Uterus (tissue), 4 donors: ENCODE results near the gene STARD4. TPM values are rescaled to one million over a fixed set of nuclear protein-coding genes. Genes with fewer than 3 reads are reported as not detected.

Source experiments
- DNase-seq, 2 donors: peaks; one replicate each; pipeline ENCODE4 v3.0.0-alpha.2; 2019 to 2020
- H3K27ac ChIP-seq, 2 donors: fragments of 200-600 bp; sonication (generic); 1 replicate in 1 of 2; 2 replicates in 1 of 2; pipeline ENCODE4 v1.5.1; 2016 to 2018
- H3K27me3 ChIP-seq, 2 donors: fragments of 200-600 bp; sonication (generic); one replicate each; pipeline ENCODE4 v1.5.1; 2018 to 2019; ENCODE audit warnings: control low read depth in 1 of 2
- H3K36me3 ChIP-seq, 2 donors: fragments of 200-600 bp; sonication (generic); one replicate each; pipeline ENCODE4 v1.5.1; 2019; ENCODE audit warnings: control low read depth in 1 of 2
- H3K4me1 ChIP-seq, 2 donors: fragments of 200-600 bp; sonication (generic); one replicate each; pipeline ENCODE4 v1.5.1; 2018 to 2019; ENCODE audit warnings: control low read depth in 1 of 2
- H3K4me3 ChIP-seq, 2 donors: fragments of 200-600 bp; sonication (generic); 1 replicate in 1 of 2; 2 replicates in 1 of 2; pipeline ENCODE4 v1.5.1; 2018 to 2019; ENCODE audit warnings: mild to moderate bottlenecking in 1 of 2
- H3K9me3 ChIP-seq, 2 donors: fragments of 200-600 bp; sonication (generic); one replicate each; pipeline ENCODE4 v1.5.1; 2019; ENCODE audit warnings: control low read depth in 1 of 2
- POLR2A ChIP-seq, 2 donors: fragments of 450-650 bp; IDR thresholded peaks; one replicate each; pipeline ENCODE4 v1.6.1; 2016; ENCODE audit warnings: antibody characterized with exemption in 2 of 2, mild to moderate bottlenecking in 1 of 2, moderate library complexity in 1 of 2
- intact Hi-C: fragments of 100-400 bp; cut with DNase I; formaldehyde crosslinking; loops from one replicate; pipeline ENCODE4 v1.15.1; 2023; ENCODE audit warnings: low total_unique reads
- total RNA-seq, 4 donors: library from RNA; depleted of rRNA in 3 of 4; stranded (reverse); fragments of >200 nt in 3 of 4; gene quantifications; one replicate each; pipeline versions ENCODE4 v1.1.0 to v1.2.4, GENCODE V29; 2014 to 2023
- TF ChIP-seq, protein P1 (sequence below), 4 experiments: fragments of 200-600 bp in 2 of 4; fragments of 450-650 bp in 2 of 4; sonication (generic) in 2 of 4; IDR thresholded peaks; one replicate each; pipeline ENCODE4 v1.5.1; 2016 to 2019; ENCODE audit warnings: antibody characterized with exemption in 4 of 4, mild to moderate bottlenecking in 2 of 4, moderate library complexity in 1 of 4
- donor health status: DM: yes; HTN: yes; CAD: no.

Gene STARD4
- total RNA-seq, 4 donors from 2014 or later = 2.3 to 98.0 (median 9.9) TPM

DNA sequence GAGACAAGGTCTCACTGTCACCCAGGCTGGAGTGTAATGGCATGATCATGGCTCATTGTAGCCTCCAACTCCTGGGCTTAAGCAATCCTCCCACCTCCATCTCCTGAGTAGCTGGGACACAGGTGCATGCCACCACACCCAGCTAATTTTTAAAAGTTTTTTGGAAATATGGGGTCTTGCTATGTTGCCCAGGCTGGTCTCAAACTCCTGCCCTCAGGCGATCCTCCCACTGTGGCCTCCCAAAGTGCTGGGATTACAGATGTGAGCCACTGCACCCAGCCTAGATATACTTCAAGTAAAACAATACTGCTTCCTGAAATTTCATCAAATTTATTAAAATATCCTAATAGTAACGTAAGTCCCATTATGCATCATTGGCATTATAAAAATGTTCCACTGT lies 33.4 kb downstream of the STARD4 start:
- intact Hi-C loops = no loop called here
- Histone ChIP-seq H3K9me3 (no peaks in the 10 kb centered on the region), H3K4me3 (no peak overlapping the region), H3K27me3 (no peaks in the 10 kb centered on the region), H3K27ac (no peak overlapping the region), H3K36me3 (no peaks in the 10 kb centered on the region), H3K4me1 (no peaks in the 10 kb centered on the region)
- TF ChIP-seq POLR2A (IDR thresholded peaks at IDR 0.05) = no peak
- TF ChIP-seq, protein P1, sequence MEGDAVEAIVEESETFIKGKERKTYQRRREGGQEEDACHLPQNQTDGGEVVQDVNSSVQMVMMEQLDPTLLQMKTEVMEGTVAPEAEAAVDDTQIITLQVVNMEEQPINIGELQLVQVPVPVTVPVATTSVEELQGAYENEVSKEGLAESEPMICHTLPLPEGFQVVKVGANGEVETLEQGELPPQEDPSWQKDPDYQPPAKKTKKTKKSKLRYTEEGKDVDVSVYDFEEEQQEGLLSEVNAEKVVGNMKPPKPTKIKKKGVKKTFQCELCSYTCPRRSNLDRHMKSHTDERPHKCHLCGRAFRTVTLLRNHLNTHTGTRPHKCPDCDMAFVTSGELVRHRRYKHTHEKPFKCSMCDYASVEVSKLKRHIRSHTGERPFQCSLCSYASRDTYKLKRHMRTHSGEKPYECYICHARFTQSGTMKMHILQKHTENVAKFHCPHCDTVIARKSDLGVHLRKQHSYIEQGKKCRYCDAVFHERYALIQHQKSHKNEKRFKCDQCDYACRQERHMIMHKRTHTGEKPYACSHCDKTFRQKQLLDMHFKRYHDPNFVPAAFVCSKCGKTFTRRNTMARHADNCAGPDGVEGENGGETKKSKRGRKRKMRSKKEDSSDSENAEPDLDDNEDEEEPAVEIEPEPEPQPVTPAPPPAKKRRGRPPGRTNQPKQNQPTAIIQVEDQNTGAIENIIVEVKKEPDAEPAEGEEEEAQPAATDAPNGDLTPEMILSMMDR (IDR thresholded peaks at IDR 0.05) = no peak
- no peak for DNase-seq

DNA sequence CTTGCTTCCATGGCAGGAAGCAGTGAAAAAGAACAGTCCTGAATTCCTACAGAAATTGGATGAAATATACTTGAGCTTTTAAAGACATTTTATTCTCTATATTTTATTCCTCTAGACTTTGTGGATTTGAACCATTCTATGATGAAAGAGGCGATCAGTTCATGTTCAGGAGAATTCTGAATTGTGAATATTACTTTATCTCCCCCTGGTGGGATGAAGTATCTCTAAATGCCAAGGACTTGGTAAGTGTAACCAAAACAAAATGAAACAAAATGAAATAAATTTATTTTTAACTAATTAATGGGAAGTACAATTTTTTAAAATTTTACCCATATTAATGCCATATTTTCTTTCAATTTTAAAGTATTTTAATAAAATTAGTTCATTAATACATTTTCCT lies 34.1 kb downstream of the STARD4 start:
- DNase-seq = no peak
- no peaks in the 10 kb centered on the region for H3K4me1 ChIP-seq
- no peaks in the 10 kb centered on the region for H3K36me3 ChIP-seq
- intact Hi-C loops = no loop called here
- H3K9me3 ChIP-seq = no peaks in the 10 kb centered on the region
- TF ChIP-seq, protein P1 (IDR thresholded peaks at IDR 0.05) = no peak
- no peak for TF ChIP-seq POLR2A (IDR thresholded peaks at IDR 0.05)
- no peak overlapping the region for H3K4me3 ChIP-seq
- H3K27me3 ChIP-seq = no peaks in the 10 kb centered on the region
- H3K27ac ChIP-seq = no peak overlapping the region

DNA sequence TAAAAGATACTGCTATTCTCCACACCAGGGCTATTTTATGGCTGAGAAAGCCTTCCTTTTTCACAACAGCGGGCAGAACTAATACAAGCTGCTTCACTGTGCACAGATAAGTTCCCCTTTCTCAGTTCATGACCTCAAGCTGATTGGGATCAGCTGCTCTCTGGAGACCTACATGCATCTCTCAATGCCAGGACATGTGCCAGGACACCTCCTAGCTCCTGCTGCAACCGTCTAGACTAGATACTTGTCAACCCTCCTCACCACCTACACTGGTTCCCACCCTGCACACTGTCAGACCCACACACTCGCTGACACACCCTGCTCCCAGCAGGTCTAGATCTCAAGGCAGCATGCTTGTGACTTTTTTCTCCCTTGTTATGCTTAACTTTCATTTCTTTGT lies 39.8 kb downstream of the STARD4 start:
- Histone ChIP-seq H3K4me3 (no peak overlapping the region), H3K9me3 (no peaks in the 10 kb centered on the region), H3K27ac (no peak overlapping the region), H3K36me3 (no peaks in the 10 kb centered on the region), H3K27me3 (no peaks in the 10 kb centered on the region), H3K4me1 (no peaks in the 10 kb centered on the region)
- no peak for DNase-seq
- intact Hi-C loops = no loop called here
- TF ChIP-seq, protein P1 (IDR thresholded peaks at IDR 0.05) = no peak

DNA sequence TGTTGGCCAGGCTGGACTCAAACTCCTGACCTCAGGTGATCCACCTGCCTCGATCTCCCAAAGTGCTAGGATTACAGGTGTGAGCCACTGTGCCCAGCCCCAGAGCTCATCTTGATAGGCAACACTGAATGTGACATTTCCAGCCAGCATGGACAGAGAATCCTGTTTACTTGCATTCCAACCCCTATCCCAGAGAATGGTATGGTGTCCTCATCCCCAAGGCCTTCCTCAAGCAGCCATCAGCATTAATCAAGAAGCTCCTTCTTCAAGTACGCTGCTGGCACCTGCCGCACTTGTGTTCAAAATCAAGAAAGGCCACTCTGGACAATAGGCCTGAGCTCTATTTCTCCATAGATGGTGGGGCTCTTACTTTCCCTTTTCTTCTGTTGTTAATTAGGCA lies 40.2 kb downstream of the STARD4 start:
- no peak for DNase-seq
- intact Hi-C loops = no loop called here
- TF ChIP-seq, protein P1 (IDR thresholded peaks at IDR 0.05) = no peak
- no peak for TF ChIP-seq POLR2A (IDR thresholded peaks at IDR 0.05)

DNA sequence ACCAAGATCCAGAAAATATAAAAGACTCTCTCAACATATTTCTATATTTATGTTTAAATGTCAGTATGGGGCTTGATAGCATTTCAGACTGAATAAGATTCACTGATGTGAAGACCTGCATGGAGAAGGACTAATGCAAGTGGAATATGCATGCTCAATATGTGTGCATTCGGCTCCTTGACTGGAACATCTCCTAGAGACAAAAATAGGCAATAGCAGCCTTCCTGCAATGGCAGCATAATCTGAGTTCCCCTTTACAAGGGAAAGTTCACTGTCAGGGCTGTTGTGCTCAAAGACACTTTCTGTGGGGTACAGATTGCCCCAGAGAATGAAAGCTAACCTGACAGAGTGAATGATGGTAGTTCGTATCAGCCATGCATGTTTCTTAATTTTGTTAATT lies 42.4 kb downstream of the STARD4 start:
- H3K36me3 ChIP-seq = no peaks in the 10 kb centered on the region
- DNase-seq = no peak
- H3K4me3 ChIP-seq = no peak overlapping the region
- H3K9me3 ChIP-seq = no peaks in the 10 kb centered on the region
- no peak overlapping the region for H3K27ac ChIP-seq
- intact Hi-C loops = no loop called here
- H3K27me3 ChIP-seq = no peaks in the 10 kb centered on the region
- TF ChIP-seq, protein P1 (IDR thresholded peaks at IDR 0.05) = no peak
- no peak for TF ChIP-seq POLR2A (IDR thresholded peaks at IDR 0.05)
- H3K4me1 ChIP-seq = no peaks in the 10 kb centered on the region

More for the DNA sequence above, 40.2 kb downstream of the STARD4 start:
- Histone ChIP-seq H3K4me1 (no peaks in the 10 kb centered on the region), H3K36me3 (no peaks in the 10 kb centered on the region), H3K9me3 (no peaks in the 10 kb centered on the region), H3K27ac (no peak overlapping the region), H3K27me3 (no peaks in the 10 kb centered on the region), H3K4me3 (no peak overlapping the region)
